ENCODE results near the gene PLSCR4.

Gene PLSCR4

DNA sequence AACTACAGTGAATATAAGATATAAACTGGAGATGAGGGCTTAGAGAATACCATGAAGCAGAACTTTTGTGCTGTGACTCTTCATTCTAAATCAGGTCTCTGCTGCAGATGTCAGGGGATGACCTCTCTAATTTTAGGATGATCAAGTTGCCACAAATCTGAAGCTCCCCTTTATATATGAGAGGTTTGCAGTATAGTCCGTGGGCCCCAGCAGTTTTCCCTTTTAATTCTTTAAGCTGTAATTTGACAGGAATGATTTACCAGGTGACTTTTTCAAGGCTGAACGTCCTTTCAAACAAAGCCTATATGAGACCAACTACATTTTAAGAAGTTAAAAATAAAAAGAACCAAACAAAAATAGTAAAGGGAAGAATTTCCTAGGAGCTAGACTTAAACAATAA is 85.0 kb downstream of the PLSCR4 start:
- no peak overlapping the region for H3K4me3 ChIP-seq (ENCODE audit: low read length)
- TF ChIP-seq, protein P1, sequence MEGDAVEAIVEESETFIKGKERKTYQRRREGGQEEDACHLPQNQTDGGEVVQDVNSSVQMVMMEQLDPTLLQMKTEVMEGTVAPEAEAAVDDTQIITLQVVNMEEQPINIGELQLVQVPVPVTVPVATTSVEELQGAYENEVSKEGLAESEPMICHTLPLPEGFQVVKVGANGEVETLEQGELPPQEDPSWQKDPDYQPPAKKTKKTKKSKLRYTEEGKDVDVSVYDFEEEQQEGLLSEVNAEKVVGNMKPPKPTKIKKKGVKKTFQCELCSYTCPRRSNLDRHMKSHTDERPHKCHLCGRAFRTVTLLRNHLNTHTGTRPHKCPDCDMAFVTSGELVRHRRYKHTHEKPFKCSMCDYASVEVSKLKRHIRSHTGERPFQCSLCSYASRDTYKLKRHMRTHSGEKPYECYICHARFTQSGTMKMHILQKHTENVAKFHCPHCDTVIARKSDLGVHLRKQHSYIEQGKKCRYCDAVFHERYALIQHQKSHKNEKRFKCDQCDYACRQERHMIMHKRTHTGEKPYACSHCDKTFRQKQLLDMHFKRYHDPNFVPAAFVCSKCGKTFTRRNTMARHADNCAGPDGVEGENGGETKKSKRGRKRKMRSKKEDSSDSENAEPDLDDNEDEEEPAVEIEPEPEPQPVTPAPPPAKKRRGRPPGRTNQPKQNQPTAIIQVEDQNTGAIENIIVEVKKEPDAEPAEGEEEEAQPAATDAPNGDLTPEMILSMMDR (conservative IDR thresholded peaks at IDR 0.05; ENCODE audit: low read depth, low read length) = no peak
- no peak for DNase-seq (ENCODE audit: low read depth)

DNA sequence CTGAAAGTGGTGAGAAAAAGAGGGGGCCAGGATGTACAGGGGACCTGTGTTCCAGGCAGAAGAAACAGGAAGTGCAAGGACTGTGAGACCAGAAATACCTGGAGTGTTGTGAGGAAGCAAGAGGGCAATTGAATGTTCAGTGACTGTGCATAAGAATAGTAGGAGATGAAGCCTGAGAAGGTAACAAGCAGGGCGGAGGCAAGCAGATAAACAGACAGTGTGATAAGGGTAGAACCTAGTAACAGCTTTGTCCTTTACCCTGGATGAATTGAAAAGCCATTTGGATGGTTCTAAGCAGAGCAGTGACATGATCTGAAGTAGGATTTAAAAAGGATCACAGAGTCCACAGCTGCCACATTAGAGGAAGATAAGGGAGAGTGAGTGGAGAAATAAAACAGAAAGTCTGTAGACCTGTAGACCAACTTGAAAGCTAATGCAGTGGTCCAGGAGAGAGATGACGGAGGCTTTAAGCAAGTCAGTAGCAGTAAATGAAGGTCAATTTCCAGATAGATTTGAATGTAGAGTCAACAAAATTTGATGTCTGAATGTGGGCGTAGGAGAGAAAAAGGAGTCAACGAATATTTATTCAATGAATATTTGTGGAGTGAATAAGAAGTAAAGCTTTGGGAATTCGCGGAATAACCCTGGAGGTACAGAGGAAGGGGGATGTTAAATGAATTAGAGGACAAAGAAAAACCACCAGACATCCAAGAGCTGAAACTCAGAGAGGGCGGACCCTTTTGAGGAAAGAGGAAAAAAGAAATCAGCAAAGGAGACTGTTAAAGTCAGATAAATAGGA is 85.7 kb downstream of the PLSCR4 start:
- TF ChIP-seq, protein P1 (conservative IDR thresholded peaks at IDR 0.05; ENCODE audit: low read depth, low read length) = no peak
- no peak for DNase-seq (ENCODE audit: low read depth)
- no peak overlapping the region for H3K4me3 ChIP-seq (ENCODE audit: low read length)

DNA sequence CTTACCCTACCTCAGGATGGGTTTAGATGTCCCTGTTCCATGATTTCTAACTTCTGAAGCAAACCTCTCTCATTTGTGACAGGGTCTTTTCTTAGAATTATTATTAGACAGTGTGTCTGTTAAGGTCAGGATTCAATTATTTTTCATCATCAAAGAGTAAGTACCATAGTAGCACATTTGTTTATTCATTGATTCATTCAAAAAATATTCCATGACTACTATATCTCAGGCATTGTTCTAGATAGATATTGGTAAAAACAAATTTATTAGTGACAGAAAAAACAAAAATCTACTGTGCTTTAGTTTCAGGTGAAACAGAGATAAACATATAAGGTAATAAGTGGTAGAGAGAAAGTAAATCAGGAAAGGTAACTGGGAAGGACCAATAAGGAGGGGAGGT is 86.4 kb downstream of the PLSCR4 start:
- TF ChIP-seq, protein P1 (conservative IDR thresholded peaks at IDR 0.05; ENCODE audit: low read depth, low read length) = no peak
- DNase-seq (ENCODE audit: low read depth) = no peak

DNA sequence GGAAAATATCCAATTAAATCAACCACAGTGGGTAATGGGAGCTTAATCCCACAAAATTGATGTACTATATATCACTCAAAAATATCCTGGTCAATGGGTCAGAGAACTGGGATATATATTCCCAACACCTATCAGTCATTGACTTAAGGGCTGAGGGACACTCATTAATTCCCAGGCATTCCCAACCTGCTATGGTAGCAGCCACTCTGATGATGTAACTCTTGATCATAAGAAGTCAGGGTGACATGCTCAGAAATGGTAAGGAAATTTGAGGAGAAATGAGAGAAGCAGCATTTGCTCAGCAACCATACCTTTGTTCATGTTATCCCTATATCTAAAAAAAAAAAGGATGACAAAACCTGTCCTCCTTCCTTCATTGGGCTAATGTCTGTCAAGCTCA is 86.8 kb downstream of the PLSCR4 start:
- H3K4me3 ChIP-seq (ENCODE audit: low read length) = no peak overlapping the region
- DNase-seq (ENCODE audit: low read depth) = no peak
- TF ChIP-seq, protein P1 (conservative IDR thresholded peaks at IDR 0.05; ENCODE audit: low read depth, low read length) = no peak

More for the DNA sequence above, 86.4 kb downstream of the PLSCR4 start:
- H3K4me3 ChIP-seq (ENCODE audit: low read length) = no peak overlapping the region

DNA sequence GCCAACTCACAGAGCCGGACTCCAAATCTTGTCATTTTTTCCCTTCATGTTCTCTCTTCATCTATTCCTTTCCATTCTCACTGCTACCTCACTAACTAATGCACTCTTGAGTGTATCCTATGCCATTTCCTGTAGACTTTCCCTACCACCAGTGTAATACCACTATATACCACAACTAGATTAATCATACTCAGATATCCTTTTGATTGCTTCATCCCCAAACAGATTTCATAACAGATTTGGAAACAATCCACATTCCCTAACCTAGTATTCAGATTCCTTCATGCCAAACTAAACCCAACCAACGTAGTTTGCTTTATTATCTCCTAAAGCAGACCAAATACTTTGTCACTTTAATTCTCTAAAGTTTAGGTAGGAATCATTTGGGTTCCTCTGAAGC is 87.3 kb downstream of the PLSCR4 start:
- DNase-seq (ENCODE audit: low read depth) = peak; percentile 60
- H3K4me3 ChIP-seq (ENCODE audit: low read length) = no peak overlapping the region
- TF ChIP-seq, protein P1 (conservative IDR thresholded peaks at IDR 0.05; ENCODE audit: low read depth, low read length) = peak; percentile 22

DNA sequence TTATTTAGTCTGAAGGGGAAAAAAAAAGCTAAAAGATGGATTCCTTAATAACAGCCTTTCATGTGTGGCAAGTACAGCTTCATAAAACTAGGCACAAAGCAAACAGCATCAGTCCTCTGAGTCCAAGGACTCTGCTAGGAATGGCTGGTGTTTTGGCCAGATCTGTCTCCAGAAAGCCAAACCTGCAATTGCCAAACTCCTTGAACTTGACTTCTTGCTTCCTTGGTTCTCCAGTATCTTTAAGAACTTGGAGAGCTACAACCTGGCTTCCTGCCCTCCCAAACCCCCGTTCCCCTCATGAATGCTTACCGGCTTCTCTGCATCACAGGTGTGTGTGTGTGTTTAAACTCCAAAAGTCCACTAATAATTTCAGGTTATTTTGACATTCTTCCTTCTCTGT is 88.3 kb downstream of the PLSCR4 start:
- TF ChIP-seq, protein P1 (conservative IDR thresholded peaks at IDR 0.05; ENCODE audit: low read depth, low read length) = no peak
- DNase-seq (ENCODE audit: low read depth) = no peak
- H3K4me3 ChIP-seq (ENCODE audit: low read length) = no peak overlapping the region

DNA sequence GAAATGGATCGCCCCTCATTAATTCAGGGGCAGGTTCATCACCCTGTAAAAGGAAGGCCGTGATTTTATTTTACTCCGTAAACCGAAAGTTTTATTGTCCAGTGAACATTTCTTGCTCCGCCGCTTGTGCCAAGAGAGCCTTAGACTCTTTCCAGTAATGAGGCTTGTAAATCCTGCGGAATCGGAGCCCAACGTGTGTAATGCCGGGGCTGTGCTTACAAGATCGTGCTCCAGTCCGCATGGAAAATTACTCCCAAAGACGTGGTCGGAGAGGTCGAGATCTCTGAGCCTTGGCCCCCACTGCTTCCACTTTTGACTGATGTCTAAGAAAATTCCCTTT is 89.3 kb downstream of the PLSCR4 start:
- TF ChIP-seq, protein P1 (conservative IDR thresholded peaks at IDR 0.05; ENCODE audit: low read depth, low read length) = no peak
- DNase-seq (ENCODE audit: low read depth) = peak; percentile 65
- H3K4me3 ChIP-seq (ENCODE audit: low read length) = peak overlapping the region; percentile 84
